Measurements from ENCODE around the gene ATP2C2. TPM values are rescaled to one million over a fixed set of nuclear protein-coding genes. Genes with fewer than 3 reads are reported as not detected.

Gene ATP2C2
- total and polyA plus RNA-seq, 3 donors from 2014 or later, result 1.1 to 5.8 (median 3.0) TPM

DNA sequence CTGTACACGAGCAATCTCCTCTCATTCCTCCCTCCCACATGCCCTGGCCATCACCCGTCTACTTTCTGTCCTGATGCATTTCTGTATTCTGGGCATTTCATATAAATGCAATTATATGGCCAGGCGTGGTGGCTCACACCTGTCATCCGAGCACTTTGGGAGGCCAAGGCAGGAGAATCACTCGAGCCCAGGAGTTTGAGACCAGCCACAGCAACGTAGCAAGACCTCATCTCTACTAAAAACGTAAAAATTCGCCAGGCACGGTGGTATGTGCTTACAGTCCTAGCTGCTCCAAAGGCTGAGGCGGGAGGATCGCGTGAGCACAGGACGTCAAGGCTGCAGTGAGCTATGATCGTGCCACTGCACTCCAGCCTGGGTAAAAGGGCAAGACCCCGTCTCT lies 131.3 kb downstream of the ATP2C2 start:
- no peaks in the 10 kb centered on the region for H3K36me3 ChIP-seq (ENCODE audit: low read depth, missing control alignments)
- TF ChIP-seq, protein P1, sequence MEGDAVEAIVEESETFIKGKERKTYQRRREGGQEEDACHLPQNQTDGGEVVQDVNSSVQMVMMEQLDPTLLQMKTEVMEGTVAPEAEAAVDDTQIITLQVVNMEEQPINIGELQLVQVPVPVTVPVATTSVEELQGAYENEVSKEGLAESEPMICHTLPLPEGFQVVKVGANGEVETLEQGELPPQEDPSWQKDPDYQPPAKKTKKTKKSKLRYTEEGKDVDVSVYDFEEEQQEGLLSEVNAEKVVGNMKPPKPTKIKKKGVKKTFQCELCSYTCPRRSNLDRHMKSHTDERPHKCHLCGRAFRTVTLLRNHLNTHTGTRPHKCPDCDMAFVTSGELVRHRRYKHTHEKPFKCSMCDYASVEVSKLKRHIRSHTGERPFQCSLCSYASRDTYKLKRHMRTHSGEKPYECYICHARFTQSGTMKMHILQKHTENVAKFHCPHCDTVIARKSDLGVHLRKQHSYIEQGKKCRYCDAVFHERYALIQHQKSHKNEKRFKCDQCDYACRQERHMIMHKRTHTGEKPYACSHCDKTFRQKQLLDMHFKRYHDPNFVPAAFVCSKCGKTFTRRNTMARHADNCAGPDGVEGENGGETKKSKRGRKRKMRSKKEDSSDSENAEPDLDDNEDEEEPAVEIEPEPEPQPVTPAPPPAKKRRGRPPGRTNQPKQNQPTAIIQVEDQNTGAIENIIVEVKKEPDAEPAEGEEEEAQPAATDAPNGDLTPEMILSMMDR (IDR thresholded peaks at IDR 0.05), result no peak
- TF ChIP-seq POLR2A (IDR thresholded peaks at IDR 0.05), result no peak

DNA sequence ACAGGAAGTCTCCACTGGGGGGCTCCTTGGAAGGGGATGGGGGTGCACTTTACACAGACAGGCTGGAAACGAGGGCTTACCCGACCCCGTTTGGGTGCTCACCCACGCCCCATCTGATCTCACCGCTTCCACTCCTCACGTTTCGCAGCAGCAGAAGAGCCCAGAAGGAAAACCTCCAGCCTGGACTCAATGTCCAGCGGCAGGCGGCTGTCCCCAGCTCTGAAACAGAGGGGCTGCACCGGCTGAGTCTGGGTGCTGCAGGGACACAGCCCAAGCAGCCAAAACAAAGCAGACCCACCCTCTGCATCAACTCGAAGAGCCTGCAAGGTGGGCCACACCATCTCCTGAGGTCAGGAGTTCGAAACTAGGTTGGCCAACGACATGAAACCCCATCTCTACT lies 132.2 kb downstream of the ATP2C2 start:
- Histone ChIP-seq H3K27ac (no peak overlapping the region), H3K36me3 (ENCODE audit: low read depth, missing control alignments) (no peaks in the 10 kb centered on the region), H3K27me3 (no peaks in the 10 kb centered on the region), H3K4me3 (no peak overlapping the region), H3K4me1 (peaks cover 10% of the 10 kb centered on the region), H3K9me3 (no peaks in the 10 kb centered on the region)
- no peak for TF ChIP-seq POLR2A (IDR thresholded peaks at IDR 0.05)
- TF ChIP-seq, protein P1 (IDR thresholded peaks at IDR 0.05), result no peak
- 92 to 93% methylated on average over 9 to 13 of the region's 13 CpGs for WGBS, 2 donors
- intact Hi-C loops (cut with DNase I; ENCODE audit: low total_unique reads), result no loop called here
- no peak for DNase-seq

More for the DNA sequence above, 131.3 kb downstream of the ATP2C2 start:
- no peak for DNase-seq
- intact Hi-C loops (cut with DNase I; ENCODE audit: low total_unique reads), result no loop called here
- WGBS, 2 donors, result 88 to 92% methylated on average over 15 of the region's 15 CpGs
- Histone ChIP-seq H3K27ac (no peak overlapping the region), H3K9me3 (no peaks in the 10 kb centered on the region), H3K27me3 (no peaks in the 10 kb centered on the region), H3K4me3 (no peak overlapping the region), H3K4me1 (peaks cover 4% of the 10 kb centered on the region)

DNA sequence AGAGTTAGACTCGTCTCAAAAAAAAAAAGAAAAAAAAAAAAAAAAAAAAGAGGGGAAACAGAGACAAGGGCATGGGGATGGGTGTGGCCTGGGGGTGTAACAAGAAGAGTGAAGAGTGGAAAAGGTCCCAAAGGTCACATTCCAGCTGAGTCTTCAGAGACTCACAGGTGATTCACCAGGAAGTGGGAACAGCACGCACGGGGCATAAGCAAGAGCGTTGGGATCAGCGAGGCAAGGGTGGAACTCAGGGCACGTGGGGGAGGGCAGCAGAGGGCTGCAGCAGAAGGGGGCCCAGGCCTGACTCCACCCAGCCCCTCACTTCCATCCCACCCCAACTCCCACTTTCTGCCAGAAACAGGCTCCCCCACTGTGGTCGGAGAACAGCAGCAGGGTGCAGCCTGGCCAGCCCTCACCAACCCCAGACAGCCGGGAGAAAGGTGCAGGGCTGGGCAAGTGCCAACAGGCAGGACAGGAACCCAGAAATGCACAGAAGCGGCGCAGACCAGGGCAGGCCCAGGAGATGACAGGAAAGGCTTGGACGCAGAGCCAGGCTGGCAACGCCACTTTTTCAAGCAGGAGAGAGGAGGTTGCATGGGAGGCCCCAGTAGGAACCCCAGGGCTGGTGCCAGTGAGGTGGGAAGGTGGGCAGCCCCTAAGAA lies 132.9 kb downstream of the ATP2C2 start:
- no peaks in the 10 kb centered on the region for H3K36me3 ChIP-seq (ENCODE audit: low read depth, missing control alignments)
- peaks cover 14% of the 10 kb centered on the region for H3K4me1 ChIP-seq
- WGBS, 2 donors, result 94% methylated on average over 8 to 12 of the region's 12 CpGs
- H3K27me3 ChIP-seq, result no peaks in the 10 kb centered on the region
- no peak overlapping the region for H3K27ac ChIP-seq
- no peak for DNase-seq
- no peaks in the 10 kb centered on the region for H3K9me3 ChIP-seq
- no peak for TF ChIP-seq POLR2A (IDR thresholded peaks at IDR 0.05)
- TF ChIP-seq, protein P1 (IDR thresholded peaks at IDR 0.05), result no peak
- no peak overlapping the region for H3K4me3 ChIP-seq
- intact Hi-C loops (cut with DNase I; ENCODE audit: low total_unique reads), result no loop called here

DNA sequence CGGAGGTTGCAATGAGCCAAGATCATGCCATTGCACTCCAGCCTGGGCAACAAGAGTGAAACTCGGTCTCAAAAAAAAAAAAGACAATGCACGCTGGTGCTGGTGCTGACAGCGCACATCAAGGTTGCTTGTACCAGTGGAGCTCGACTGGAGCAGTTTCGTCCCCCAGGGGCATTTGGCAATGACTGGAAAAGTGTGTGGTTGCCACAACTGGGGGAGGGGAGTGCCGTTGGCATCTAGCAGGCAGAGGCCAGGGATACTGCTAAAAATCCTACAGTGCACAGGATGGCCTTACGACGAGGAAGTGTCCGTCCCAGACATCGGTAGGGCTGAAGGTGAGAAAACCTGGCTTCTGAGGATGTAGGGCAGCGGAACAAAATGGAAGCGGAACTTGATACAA lies 133.7 kb downstream of the ATP2C2 start:
- no peak overlapping the region for H3K27ac ChIP-seq
- peaks cover 14% of the 10 kb centered on the region for H3K4me1 ChIP-seq
- no peak for DNase-seq
- intact Hi-C loops (cut with DNase I; ENCODE audit: low total_unique reads), result no loop called here
- 94 to 95% methylated on average over 13 of the region's 13 CpGs for WGBS, 2 donors
- no peaks in the 10 kb centered on the region for H3K9me3 ChIP-seq
- no peak for TF ChIP-seq POLR2A (IDR thresholded peaks at IDR 0.05)
- TF ChIP-seq, protein P1 (IDR thresholded peaks at IDR 0.05), result no peak
- H3K27me3 ChIP-seq, result no peaks in the 10 kb centered on the region
- no peak overlapping the region for H3K4me3 ChIP-seq
- no peaks in the 10 kb centered on the region for H3K36me3 ChIP-seq (ENCODE audit: low read depth, missing control alignments)

DNA sequence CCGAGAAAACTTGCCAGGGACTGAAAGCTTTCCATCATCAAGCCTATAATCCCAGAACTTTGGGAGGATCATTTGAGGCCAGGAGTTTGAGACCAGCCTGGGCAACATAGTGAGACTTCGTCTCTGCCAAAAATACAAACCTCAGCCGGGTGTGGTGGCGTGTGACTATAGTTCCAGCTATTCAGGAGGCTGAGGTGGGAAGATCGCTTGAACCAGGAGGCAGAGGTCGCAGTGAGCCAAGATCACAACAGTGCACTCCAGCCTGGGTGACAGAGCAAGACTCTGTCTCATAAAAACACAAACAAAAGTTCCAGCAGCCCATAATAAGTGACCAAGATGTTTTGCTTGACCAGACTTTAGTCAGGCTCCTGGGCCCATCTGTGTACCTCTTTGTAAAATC lies 134.2 kb downstream of the ATP2C2 start:
- WGBS, 2 donors, result 91 to 96% methylated on average over 6 of the region's 6 CpGs
- DNase-seq, result no peak
- no peaks in the 10 kb centered on the region for H3K27me3 ChIP-seq
- no peaks in the 10 kb centered on the region for H3K36me3 ChIP-seq (ENCODE audit: low read depth, missing control alignments)
- H3K9me3 ChIP-seq, result no peaks in the 10 kb centered on the region
- TF ChIP-seq POLR2A (IDR thresholded peaks at IDR 0.05), result no peak
- TF ChIP-seq, protein P1 (IDR thresholded peaks at IDR 0.05), result no peak
- intact Hi-C loops (cut with DNase I; ENCODE audit: low total_unique reads), result no loop called here
- H3K27ac ChIP-seq, result no peak overlapping the region
- H3K4me1 ChIP-seq, result peaks cover 14% of the 10 kb centered on the region
- H3K4me3 ChIP-seq, result no peak overlapping the region
